Esophagus muscularis mucosa (tissue), 3 donors: ENCODE measurements around the gene PAQR8.

Experiments
- POLR2A ChIP-seq: fragments of 450-650 bp; IDR thresholded peaks from one replicate; pipeline ENCODE4 v1.6.1; 2017; ENCODE audit warnings: antibody characterized with exemption, moderate library complexity, mild to moderate bottlenecking, low read depth
- TF ChIP-seq, protein P1 (sequence below), 3 experiments: fragments of 200-600 bp in 2 of 3; fragments of 450-650 bp in 1 of 3; sonication (generic) in 2 of 3; IDR thresholded peaks; one replicate each; pipeline ENCODE4 v1.5.1; 2017 to 2019; ENCODE audit warnings: antibody characterized with exemption in 3 of 3, mild to moderate bottlenecking in 2 of 3, moderate library complexity in 1 of 3

DNA sequence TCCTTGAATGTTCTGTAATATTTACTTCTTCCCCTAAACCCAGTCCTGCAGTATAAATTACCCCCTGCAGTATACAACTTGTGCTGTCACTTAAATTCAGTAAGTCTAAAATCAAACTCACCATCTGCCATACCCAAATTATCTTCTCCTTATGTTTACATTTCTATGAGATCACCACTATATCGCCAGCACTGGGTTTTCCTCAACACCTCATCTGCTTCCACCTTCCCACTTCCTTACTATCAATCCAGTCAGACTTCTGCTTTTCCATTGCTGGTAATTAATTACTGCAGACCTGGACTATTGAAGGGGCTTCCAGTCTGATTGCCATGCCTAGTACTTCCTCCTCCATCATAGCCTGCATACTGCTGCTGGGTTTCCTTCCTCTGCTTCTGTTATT lies 73.4 kb downstream of the PAQR8 start:
- TF ChIP-seq, protein P1, sequence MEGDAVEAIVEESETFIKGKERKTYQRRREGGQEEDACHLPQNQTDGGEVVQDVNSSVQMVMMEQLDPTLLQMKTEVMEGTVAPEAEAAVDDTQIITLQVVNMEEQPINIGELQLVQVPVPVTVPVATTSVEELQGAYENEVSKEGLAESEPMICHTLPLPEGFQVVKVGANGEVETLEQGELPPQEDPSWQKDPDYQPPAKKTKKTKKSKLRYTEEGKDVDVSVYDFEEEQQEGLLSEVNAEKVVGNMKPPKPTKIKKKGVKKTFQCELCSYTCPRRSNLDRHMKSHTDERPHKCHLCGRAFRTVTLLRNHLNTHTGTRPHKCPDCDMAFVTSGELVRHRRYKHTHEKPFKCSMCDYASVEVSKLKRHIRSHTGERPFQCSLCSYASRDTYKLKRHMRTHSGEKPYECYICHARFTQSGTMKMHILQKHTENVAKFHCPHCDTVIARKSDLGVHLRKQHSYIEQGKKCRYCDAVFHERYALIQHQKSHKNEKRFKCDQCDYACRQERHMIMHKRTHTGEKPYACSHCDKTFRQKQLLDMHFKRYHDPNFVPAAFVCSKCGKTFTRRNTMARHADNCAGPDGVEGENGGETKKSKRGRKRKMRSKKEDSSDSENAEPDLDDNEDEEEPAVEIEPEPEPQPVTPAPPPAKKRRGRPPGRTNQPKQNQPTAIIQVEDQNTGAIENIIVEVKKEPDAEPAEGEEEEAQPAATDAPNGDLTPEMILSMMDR (IDR thresholded peaks at IDR 0.05) = no peak
- no peak for TF ChIP-seq POLR2A
